GM18907 (cell line): ENCODE data around the gene VAV3.
"Not testable (repeated sequence)": the region's sequence is repeated elsewhere in the genome, so short reads cannot be mapped to it uniquely, and the experiment has no call there.

ENCODE experiments used
- ATAC-seq: cut with Tn5 transposase; IDR thresholded peaks from one replicate; pipeline ENCODE4 v1.9.1; 2021; ENCODE audit warnings: mild to moderate bottlenecking, moderate library complexity; ENCODE audit not compliant: unreplicated experiment

Gene VAV3

GRCh38 chr1:107762751-107763390 is 202.1 kb downstream of the VAV3 start:
- ATAC-seq: no peak

- ATAC-seq: no peak
These were observed 204.9 kb downstream of the VAV3 start for GRCh38 chr1:107760065-107760464.

- ATAC-seq: no peak
These were observed 214.5 kb downstream of the VAV3 start for GRCh38 chr1:107750364-107750959.

DNA sequence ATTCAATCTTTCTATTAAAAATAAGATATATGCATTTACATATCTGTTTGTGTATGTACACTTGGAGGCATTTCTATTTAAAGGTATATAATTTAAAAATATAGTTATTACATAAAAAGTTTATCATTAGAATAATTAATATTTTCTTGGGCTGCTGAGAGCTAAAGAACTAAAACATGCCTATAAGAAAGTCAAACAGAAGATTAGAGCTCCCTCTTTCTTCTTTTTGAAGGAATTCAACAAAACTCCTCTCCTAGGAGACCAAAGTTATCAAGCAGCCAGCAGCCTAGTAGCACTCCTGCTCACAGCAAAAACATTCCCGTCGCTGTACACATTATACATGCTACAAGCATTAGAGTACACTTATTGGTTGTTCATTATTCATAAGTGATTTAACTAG is 216.4 kb downstream of the VAV3 start:
- ATAC-seq: no peak

GRCh38 chr1:107741242-107741641 is 223.7 kb downstream of the VAV3 start:
- ATAC-seq: no peak

DNA sequence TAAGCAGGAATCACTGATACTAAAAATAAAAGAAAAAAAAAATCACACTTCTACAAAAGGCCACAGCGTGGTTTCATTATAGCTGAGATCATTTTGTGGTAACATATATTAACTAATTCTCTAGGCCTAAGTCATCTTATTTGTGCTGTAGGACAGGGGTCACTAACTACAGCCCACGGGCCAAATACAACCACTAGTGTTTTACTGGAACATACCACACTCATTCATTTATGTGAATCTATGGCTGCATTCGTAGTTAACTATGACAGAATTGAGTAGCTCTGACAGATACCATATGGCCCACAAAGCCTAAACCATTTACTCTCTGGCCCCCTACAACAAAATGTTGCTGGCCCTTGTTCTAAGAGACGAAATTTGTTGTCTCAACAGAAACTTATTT is 224.4 kb downstream of the VAV3 start:
- no peak for ATAC-seq

GRCh38 chr1:107739651-107740050 is 225.3 kb downstream of the VAV3 start:
- ATAC-seq: no peak

- ATAC-seq: peak; percentile 68
These were observed 225.8 kb downstream of the VAV3 start for GRCh38 chr1:107739201-107739600.

DNA sequence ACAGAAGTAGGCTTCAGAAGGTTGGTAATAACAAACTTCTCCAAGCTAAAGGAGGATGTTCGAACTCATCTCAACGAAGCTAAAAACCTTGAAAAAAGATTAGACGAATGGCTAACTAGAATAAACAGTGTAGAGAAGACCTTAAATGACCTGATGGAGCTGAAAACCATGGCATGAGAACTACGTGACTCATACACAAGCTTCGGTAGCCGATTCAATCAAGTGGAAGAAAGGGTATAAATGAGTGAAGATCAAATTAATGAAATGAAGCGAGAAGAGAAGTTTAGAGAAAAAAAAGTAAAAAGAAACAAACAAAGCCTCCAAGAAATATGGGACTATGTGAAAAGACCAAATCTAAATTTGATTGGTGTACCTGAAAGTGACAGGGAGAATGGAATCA is 231.6 kb downstream of the VAV3 start:
- ATAC-seq: not testable (repeated sequence)

DNA sequence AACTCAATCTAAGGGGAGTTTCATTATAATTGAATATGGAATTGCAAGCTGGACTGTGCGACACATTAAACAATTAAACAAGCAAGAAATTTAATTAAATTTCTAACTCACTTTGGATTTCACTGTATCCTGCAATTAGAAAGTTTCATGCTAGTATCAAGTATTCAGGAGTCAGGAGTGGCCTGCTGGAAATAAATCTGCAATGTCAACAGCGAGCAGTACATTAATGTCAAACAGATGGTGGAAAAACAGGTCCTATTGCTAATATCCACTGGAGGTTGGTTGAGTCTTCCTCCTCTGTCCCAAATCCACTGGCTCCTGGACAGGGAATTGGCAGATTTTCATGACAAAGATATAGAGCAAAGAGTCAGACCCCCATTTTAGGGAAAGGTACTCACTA is 237.1 kb downstream of the VAV3 start:
- no peak for ATAC-seq

DNA sequence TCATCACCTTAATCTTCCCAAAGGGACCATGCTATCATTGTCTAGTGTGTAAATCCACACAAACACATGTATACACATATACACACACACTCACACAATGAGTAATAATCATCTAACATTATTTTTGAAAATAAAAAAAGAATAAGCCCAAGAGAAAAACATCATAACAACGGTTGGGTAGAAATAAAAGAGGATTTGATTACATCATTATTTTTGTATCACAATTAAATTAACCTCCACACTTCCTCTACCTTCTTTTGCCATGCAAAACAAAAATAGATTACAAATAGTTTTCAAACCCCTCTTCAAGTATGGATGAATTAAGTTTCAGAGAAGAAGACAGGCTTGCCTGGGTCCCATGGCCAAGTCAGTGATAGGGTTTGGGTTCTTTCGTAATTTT is 238.1 kb downstream of the VAV3 start:
- ATAC-seq: no peak

- no peak for ATAC-seq
These were observed 240.3 kb downstream of the VAV3 start for GRCh38 chr1:107724648-107725047.

- ATAC-seq: not testable (repeated sequence)
These were observed 244.8 kb downstream of the VAV3 start for GRCh38 chr1:107720210-107720609.

DNA sequence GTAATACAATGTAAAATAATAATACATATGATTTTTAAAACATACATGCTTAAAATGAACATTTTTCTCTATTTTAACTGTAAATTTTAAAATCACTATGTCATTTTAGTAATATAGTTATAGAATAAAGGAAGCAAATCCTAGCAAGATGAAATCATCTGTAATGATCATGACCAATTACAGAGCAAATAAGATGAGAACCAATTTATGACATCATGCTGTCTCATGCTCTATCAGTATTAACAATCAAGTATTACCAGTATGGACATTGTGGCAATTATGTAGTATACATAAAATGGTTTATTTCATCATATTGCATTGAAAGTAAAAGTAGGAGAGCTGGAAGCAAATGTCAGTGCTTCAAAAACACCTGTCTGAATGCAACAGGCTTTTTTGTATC is 255.0 kb downstream of the VAV3 start:
- ATAC-seq: no peak

GRCh38 chr1:107707111-107707510 is 257.9 kb downstream of the VAV3 start:
- ATAC-seq: no peak

DNA sequence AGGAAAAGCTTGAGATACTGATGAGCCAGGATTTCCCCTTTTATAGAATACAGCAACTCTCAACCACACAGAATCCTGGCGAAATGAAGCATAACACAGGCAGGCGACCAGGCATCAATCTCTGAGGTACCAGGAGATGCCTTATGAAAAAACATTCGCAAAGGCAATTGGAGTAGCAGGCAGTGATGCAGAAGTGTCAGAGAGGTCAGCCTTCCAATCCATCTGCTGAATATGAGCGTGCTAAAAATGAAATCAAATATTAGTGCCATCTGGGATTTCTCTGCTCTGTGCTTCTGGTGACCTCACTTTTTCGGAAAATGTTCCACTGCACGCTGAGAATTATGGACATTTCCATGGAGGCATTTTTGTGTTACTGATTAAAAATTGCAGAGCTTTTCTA is 258.8 kb downstream of the VAV3 start:
- no peak for ATAC-seq

GRCh38 chr1:107704911-107705310 is 260.1 kb downstream of the VAV3 start:
- no peak for ATAC-seq

DNA sequence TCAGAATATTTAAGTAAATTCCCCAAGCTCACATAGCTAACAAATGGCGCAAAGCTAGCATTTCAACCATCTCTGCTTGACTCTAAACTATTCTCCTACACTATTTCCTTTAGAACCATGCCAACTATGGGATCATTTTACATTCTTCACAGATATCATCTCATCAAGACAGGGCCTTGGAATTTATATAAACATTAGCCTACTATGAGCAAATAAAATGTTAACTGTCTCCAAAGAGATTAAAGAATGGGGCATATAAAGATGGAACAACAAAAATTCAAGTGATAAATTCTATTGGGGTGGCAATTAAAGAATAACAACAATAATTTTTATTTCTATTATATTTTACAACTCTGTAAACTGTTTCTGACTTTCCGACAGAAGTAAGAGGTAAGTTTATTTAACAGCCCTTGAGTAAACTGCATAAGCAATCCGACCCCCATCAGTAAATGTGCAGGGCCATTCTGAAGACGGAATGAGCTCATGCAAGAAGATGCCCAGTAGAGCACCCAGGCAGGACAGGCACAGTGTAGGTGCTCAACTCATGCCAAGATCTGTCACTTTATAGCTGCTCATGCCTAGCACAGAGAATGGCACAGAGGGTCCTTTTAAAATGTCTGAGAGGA is 261.9 kb downstream of the VAV3 start:
- no peak for ATAC-seq

GRCh38 chr1:107700651-107701050 is 264.3 kb downstream of the VAV3 start:
- ATAC-seq: not testable (repeated sequence)

DNA sequence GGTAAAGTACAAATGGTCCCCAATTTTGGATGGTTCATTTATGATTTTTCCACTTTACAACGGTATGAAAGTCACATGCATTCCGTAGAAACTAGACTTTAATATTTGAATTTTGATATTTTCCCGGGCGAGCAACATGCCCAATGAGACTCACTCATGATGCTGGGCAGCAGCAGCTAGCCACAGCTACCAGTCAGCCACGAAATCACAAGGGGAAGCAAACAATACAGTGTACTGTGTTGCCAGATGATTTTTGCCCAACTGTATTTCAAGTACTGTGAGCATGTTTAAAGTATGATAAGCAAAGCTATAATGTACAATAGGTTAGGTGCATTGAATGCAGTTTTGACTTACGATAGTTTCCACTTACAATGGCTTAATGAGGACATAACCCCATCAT is 266.8 kb downstream of the VAV3 start:
- ATAC-seq: no peak

- ATAC-seq: no peak
These were observed 269.6 kb downstream of the VAV3 start for GRCh38 chr1:107695341-107695740.

DNA sequence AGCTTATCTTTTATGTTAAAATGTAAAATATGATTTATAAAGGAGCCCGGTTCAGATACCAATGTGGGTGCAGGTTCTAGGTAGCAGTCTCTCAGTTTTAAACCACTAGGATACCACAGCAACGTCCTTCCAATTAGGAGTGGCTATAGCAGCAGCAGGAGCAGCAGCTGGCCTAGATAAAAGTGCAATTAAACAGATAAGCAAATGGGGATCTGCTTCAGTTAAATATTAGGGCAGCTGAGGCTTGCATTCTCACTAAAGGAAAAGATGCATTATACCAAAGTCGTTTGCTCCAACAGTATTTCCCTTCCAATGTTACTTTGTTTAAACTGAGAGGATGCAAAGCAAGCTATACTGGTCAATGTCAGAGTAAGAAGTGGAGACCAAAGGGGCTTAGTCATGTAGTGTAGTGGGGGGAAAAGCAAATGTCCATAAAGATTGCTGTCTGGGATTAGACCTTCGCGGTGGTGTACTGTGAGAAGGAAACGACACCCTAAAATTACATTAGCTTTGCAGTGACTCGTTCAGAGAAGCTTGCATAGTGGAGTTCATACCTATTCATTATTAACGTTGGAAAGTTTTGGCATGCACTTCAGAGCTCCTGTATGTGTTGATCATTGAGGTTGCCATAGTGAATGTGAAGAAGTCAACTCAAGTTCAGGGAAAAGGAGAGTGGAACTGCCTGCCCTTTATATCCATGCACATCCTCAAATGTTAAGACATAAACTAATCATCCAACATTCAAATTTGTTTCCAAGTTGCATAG is 272.2 kb downstream of the VAV3 start:
- no peak for ATAC-seq
